Suprapubic skin (tissue), 4 donors: ENCODE results near the gene DRD4.

Source experiments
- POLR2A ChIP-seq, 2 donors: fragments of 450-650 bp; IDR thresholded peaks; one replicate each; pipeline ENCODE4 v1.6.1; 2017; ENCODE audit warnings: antibody characterized with exemption in 2 of 2, mild to moderate bottlenecking in 2 of 2, moderate library complexity in 2 of 2
- POLR2AphosphoS5 ChIP-seq, 3 donors: sonication (generic); formaldehyde crosslinking; IDR thresholded peaks; one replicate each; pipeline ENCODE4 v1.6.1; 2017; ENCODE audit warnings: antibody characterized with exemption in 3 of 3
- TF ChIP-seq, protein P1 (sequence below), 2 donors: fragments of 200-600 bp in 1 of 2; fragments of 450-650 bp in 1 of 2; sonication (generic) in 1 of 2; IDR thresholded peaks; one replicate each; pipeline ENCODE4 v1.5.1; 2016 to 2019; ENCODE audit warnings: antibody characterized with exemption in 2 of 2, mild to moderate bottlenecking in 1 of 2, moderate library complexity in 1 of 2

DNA sequence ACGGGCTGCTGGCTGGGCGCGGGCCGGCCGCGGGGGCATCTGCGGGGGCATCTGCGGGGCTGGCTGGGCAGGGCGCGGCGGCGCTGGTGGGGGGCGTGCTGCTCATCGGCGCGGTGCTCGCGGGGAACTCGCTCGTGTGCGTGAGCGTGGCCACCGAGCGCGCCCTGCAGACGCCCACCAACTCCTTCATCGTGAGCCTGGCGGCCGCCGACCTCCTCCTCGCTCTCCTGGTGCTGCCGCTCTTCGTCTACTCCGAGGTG lies 194 bp downstream of the DRD4 start:
- TF ChIP-seq, protein P1, sequence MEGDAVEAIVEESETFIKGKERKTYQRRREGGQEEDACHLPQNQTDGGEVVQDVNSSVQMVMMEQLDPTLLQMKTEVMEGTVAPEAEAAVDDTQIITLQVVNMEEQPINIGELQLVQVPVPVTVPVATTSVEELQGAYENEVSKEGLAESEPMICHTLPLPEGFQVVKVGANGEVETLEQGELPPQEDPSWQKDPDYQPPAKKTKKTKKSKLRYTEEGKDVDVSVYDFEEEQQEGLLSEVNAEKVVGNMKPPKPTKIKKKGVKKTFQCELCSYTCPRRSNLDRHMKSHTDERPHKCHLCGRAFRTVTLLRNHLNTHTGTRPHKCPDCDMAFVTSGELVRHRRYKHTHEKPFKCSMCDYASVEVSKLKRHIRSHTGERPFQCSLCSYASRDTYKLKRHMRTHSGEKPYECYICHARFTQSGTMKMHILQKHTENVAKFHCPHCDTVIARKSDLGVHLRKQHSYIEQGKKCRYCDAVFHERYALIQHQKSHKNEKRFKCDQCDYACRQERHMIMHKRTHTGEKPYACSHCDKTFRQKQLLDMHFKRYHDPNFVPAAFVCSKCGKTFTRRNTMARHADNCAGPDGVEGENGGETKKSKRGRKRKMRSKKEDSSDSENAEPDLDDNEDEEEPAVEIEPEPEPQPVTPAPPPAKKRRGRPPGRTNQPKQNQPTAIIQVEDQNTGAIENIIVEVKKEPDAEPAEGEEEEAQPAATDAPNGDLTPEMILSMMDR (IDR thresholded peaks at IDR 0.05): no peak
- TF ChIP-seq POLR2A (IDR thresholded peaks at IDR 0.05) (no peak), POLR2AphosphoS5 (IDR thresholded peaks at IDR 0.05) (no peak)
